GM10847 (cell line): ENCODE measurements around the gene CACNA1D.

Experiments used
- POLR2A ChIP-seq: IDR thresholded peaks from 2 replicates; pipeline ENCODE4 v1.6.1; 2011; ENCODE audit not compliant: insufficient read length; ENCODE audit errors: extremely low read depth

Gene CACNA1D

DNA sequence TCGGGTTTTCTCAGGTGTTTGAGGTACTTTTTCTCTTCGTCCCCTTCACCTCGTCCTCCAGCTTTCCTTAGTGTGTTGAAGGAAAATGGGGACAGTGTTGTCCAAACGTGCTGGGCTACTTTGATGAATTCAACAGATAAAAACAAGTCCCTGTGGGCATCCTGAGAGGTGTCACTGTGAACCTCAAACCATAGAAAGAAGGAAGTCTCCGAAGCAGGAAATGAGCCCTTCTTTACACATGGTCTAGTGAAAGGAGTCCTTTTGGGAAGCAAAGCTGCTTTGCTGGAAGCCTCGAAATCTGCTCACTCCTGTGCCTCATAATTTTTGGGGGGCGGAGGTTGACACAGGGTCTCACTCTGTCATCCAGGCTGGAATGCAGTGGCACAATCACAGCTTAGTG lies 362.6 kb downstream of the CACNA1D start:
- no peak for TF ChIP-seq POLR2A

DNA sequence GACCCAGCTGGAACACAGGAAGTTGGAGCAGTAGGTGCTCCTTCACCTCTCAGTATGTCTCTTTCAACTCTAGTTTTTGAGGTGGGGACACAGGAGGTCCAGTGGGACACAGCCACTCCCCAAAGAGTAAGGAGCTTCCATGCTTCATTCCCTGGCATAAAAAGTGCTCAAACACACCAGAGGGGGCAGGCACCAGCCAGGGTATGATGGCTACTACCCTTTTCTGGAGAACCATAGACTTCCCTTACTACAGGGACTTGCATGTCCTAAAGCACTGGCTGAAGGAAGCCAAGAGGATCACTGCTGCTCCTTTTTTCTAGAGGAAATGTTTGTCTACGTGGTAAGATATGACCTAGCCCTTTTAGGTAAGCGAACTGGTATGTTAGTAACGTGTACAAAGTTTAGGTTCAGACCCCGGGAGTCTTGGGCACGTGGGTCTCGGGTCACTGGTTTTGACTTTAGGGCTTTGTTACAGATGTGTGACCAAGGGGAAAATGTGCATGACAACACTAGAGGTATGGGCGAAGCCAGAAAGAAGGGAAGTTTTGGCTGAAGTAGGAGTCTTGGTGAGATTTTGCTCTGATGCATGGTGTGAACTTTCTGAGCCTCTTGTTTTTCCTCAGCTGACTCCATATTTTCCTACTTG lies 363.8 kb downstream of the CACNA1D start:
- TF ChIP-seq POLR2A = no peak

DNA sequence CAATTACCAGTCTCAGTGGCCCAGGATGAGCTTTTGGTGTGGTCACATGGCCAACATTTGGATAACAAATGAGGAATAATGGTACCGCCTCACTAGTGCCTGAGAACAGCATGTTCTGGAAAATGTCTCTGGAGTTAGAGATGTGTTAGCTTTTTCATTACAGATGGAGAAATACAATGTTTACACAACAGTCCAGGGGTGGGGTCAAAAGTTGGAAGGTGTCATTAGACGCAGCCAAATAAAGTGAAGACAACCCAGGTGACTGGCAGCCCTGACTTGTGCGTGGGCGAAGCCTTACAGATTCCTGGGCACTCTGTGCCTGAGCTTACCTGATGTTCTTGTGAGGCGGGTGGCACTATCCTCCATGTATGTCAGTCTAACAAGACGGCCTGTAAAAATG lies 364.8 kb downstream of the CACNA1D start:
- no peak for TF ChIP-seq POLR2A

DNA sequence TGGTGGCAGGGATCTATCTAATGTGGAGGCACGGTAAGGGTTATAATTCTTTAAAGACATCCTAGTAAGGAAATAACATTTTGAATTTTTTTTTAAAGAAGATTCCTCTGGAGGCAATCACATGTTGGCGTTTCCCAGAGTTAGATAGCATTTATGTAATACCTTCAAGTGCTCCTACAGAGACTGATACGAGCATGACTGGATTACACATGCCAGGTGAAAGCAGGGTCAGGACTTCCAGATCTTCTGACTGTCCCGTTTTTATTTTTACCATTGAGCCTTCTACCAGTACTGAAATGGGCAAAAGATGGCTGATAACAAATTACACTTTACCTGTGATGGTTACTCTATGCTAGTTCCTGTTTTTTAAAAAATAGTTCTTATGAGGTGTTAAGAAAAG lies 365.8 kb downstream of the CACNA1D start:
- TF ChIP-seq POLR2A = no peak

DNA sequence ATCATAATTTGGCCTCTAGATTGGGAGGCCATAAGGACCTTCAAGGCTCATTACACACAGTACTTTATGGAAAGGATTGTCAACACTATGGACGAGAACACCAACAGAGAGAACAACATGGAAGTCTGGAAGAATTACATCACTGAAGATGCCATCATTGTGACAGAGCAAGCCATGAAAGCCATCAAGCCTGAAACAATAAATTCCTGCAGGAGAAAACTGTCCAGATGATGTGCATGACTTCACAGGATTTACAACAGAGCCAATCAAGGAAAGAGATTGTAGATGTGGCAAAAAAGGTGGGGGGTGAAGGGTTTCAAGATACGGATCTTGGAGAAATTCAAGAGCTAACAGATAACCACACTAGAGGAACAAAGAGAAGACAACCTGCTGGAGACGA lies 367.8 kb downstream of the CACNA1D start:
- TF ChIP-seq POLR2A = no peak

DNA sequence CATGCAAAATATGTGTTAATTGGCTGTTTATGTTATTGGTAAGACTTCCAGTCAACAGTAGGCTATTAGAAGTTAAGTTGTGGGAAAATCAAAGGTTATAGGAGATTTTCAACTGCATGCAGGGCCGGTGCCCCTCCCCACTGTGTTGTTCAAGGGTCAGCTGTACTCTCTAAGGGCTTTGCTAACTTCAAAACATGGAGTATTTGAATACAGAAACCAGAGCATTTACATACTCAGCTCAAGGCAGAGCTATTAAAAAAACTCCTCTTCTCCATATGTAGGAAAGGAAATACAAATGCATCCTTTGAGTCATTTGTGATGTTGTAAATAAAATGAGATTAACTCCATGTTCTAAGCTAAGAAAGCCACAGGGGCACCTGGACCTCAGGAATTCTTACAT lies 368.7 kb downstream of the CACNA1D start:
- no peak for TF ChIP-seq POLR2A
